Measurements from ENCODE around the gene SPDYE2B.
"Not testable (repeated sequence)": the region's sequence is repeated elsewhere in the genome, so short reads cannot be mapped to it uniquely, and the experiment has no call there.

Gene SPDYE2B

GRCh38 chr7:102649924-102650323, at the start of gene SPDYE2B:
SPDYE2B (plus strand) TSS chr7:102650319; CDS start chr7:102652349, 2,030 bp downstream.
- DNase-seq: not testable (repeated sequence)

- not testable (repeated sequence) for DNase-seq
Observed at GRCh38 chr7:102602317-102602716, 47.8 kb upstream of the SPDYE2B start.

- not testable (repeated sequence) for DNase-seq
Observed at GRCh38 chr7:102604431-102605145, 45.5 kb upstream of the SPDYE2B start.

- DNase-seq: not testable (repeated sequence)
Observed at GRCh38 chr7:102606848-102607247, 43.3 kb upstream of the SPDYE2B start.

GRCh38 chr7:102609734-102610133, 40.4 kb upstream of the SPDYE2B start:
- not testable (repeated sequence) for DNase-seq

- DNase-seq: not testable (repeated sequence)
Observed at GRCh38 chr7:102610441-102610840, 39.7 kb upstream of the SPDYE2B start.

GRCh38 chr7:102611013-102611674, 39.0 kb upstream of the SPDYE2B start:
- not testable (repeated sequence) for DNase-seq

GRCh38 chr7:102611675-102612325, 38.3 kb upstream of the SPDYE2B start:
- peak; percentile 22 for DNase-seq

- DNase-seq: not testable (repeated sequence)
Observed at GRCh38 chr7:102613575-102614345, 36.4 kb upstream of the SPDYE2B start.

GRCh38 chr7:102614346-102614697, 35.8 kb upstream of the SPDYE2B start:
- DNase-seq: not testable (repeated sequence)

GRCh38 chr7:102614873-102615272, 35.2 kb upstream of the SPDYE2B start:
- not testable (repeated sequence) for DNase-seq

GRCh38 chr7:102615930-102616329, 34.2 kb upstream of the SPDYE2B start:
- DNase-seq: not testable (repeated sequence)

- peak; percentile 2 for DNase-seq
Observed at GRCh38 chr7:102616507-102617125, 33.5 kb upstream of the SPDYE2B start, which contains the start of gene RASA4. RASA4 (minus strand) TSS chr7:102616756; CDS start chr7:102616689, 67 bp downstream.

- not testable (repeated sequence) for DNase-seq
Observed at GRCh38 chr7:102618122-102618521, 32.0 kb upstream of the SPDYE2B start.

GRCh38 chr7:102627271-102627904, 22.7 kb upstream of the SPDYE2B start:
- not testable (repeated sequence) for DNase-seq

GRCh38 chr7:102630622-102631021, 19.5 kb upstream of the SPDYE2B start:
- DNase-seq: not testable (repeated sequence)

- DNase-seq: not testable (repeated sequence)
Observed at GRCh38 chr7:102634299-102634698, 15.8 kb upstream of the SPDYE2B start.

- not testable (repeated sequence) for DNase-seq
Observed at GRCh38 chr7:102635354-102635753, 14.8 kb upstream of the SPDYE2B start.

- not testable (repeated sequence) for DNase-seq
Observed at GRCh38 chr7:102636956-102637355, 13.2 kb upstream of the SPDYE2B start.

- DNase-seq: not testable (repeated sequence)
Observed at GRCh38 chr7:102638848-102639247, 11.3 kb upstream of the SPDYE2B start.

GRCh38 chr7:102642691-102643090, 7.4 kb upstream of the SPDYE2B start, which contains the start of gene UPK3BL1:
UPK3BL1 (minus strand) TSS chr7:102642791; CDS start chr7:102642741, 50 bp downstream.
- not testable (repeated sequence) for DNase-seq

Measured in fibroblast of skin of right quadriceps (primary cell).